Esophagus muscularis mucosa (tissue), 4 donors: ENCODE measurements around the gene CEP104.

Experiments
- EP300 ChIP-seq: sonication (generic); formaldehyde crosslinking; IDR thresholded peaks from one replicate; pipeline ENCODE4 v1.6.1; 2017; ENCODE audit warnings: antibody characterized with exemption
- POLR2A ChIP-seq: fragments of 450-650 bp; IDR thresholded peaks from one replicate; pipeline ENCODE4 v1.6.1; 2017; ENCODE audit warnings: antibody characterized with exemption, moderate library complexity, mild to moderate bottlenecking, low read depth
- POLR2AphosphoS5 ChIP-seq, 2 donors: sonication (generic); formaldehyde crosslinking; IDR thresholded peaks; one replicate each; pipeline ENCODE4 v1.6.1; 2017; ENCODE audit warnings: antibody characterized with exemption in 2 of 2
- TF ChIP-seq, protein P1 (sequence below), 3 experiments: fragments of 200-600 bp in 2 of 3; fragments of 450-650 bp in 1 of 3; sonication (generic) in 2 of 3; IDR thresholded peaks; one replicate each; pipeline ENCODE4 v1.5.1; 2017 to 2019; ENCODE audit warnings: antibody characterized with exemption in 3 of 3, mild to moderate bottlenecking in 2 of 3, moderate library complexity in 1 of 3

DNA sequence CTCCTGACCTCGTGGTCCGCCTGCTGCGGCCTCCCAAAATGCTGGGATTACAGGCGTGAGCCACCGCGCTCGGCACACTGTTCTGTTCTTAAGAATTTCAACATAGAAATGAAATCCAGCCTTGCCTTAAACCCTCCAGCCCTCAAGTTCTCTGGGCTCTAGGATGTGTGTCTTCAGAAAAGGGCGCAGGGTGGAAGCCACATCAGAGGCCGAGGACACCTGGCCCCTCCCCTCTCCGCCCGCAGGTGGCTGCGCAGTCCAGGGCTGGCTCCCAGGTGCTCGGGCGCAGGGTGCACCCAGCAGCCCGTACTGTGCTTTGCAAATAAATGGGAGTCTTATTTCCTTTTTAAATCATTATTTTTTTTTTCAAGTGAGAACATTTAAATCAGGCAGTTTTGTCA, 45.1 kb upstream of the CEP104 start:
- TF ChIP-seq, protein P1, sequence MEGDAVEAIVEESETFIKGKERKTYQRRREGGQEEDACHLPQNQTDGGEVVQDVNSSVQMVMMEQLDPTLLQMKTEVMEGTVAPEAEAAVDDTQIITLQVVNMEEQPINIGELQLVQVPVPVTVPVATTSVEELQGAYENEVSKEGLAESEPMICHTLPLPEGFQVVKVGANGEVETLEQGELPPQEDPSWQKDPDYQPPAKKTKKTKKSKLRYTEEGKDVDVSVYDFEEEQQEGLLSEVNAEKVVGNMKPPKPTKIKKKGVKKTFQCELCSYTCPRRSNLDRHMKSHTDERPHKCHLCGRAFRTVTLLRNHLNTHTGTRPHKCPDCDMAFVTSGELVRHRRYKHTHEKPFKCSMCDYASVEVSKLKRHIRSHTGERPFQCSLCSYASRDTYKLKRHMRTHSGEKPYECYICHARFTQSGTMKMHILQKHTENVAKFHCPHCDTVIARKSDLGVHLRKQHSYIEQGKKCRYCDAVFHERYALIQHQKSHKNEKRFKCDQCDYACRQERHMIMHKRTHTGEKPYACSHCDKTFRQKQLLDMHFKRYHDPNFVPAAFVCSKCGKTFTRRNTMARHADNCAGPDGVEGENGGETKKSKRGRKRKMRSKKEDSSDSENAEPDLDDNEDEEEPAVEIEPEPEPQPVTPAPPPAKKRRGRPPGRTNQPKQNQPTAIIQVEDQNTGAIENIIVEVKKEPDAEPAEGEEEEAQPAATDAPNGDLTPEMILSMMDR (IDR thresholded peaks at IDR 0.05): no peak
- TF ChIP-seq EP300: no peak
- no peak for TF ChIP-seq POLR2A
- no peak for TF ChIP-seq POLR2AphosphoS5 (IDR thresholded peaks at IDR 0.05)
